ENCODE results near the gene CLDND2.

DNA sequence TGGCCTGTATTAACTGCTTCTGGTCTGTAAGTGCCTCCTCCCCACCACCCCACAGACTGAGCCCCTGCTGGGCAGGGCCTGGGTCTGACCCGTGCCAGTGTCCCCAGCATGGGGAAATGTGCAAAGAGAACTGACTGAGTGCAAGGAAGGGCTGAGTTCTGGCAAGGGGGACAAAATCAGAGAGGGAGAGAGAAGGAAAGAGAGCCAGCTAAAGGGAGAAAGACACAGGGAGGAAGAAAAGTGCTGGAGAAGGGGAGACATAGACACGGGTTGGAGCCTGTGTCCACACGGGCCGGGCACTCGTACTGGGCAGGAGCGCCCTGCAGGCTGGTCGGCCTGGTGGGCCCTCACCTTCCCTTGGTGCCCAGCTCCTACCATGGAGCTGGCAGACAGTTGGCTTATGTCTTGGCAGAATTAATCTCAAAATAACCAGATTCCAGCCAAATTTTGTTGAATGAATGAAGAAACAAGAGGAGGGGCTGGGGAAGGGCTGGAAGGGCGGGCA lies 2.4 kb upstream of the CLDND2 start:
- no peak for TF ChIP-seq CTCF (IDR thresholded peaks at IDR 0.05; ENCODE audit: poor library complexity)
- TF ChIP-seq EZH2phosphoT487 (IDR thresholded peaks at IDR 0.05; ENCODE audit: low read depth, severe bottlenecking, unreplicated experiment): no peak

Data from hepatocyte (in vitro differentiated cells).